ENCODE measurements around the gene PLCB1.

Gene PLCB1

GRCh38 chr20:8755340-8756118 lies 623.5 kb downstream of the PLCB1 start:
- no peaks in the 10 kb centered on the region for H3K9me3 ChIP-seq (ENCODE audit: severe bottlenecking)
- TF ChIP-seq CTCF (IDR thresholded peaks at IDR 0.05; ENCODE audit: low read depth, low read length) = no peak
- H3K36me3 ChIP-seq = no peaks in the 10 kb centered on the region
- DNase-seq = no peak
- H3K27ac ChIP-seq = no peak overlapping the region
- H3K4me3 ChIP-seq (ENCODE audit: low read depth, low read length) = no peak overlapping the region
- H3K27me3 ChIP-seq (ENCODE audit: insufficient read depth, low read depth, severe bottlenecking) = no peaks in the 10 kb centered on the region

GRCh38 chr20:8756410-8756809 lies 624.3 kb downstream of the PLCB1 start:
- no peak for DNase-seq
- no peak overlapping the region for H3K27ac ChIP-seq
- TF ChIP-seq CTCF (IDR thresholded peaks at IDR 0.05; ENCODE audit: low read depth, low read length) = no peak

GRCh38 chr20:8757146-8757545 lies 625.1 kb downstream of the PLCB1 start:
- no peak for DNase-seq
- Histone ChIP-seq H3K27ac (no peak overlapping the region), H3K36me3 (no peaks in the 10 kb centered on the region), H3K4me3 (ENCODE audit: low read depth, low read length) (no peak overlapping the region), H3K27me3 (ENCODE audit: insufficient read depth, low read depth, severe bottlenecking) (no peaks in the 10 kb centered on the region), H3K9me3 (ENCODE audit: severe bottlenecking) (no peaks in the 10 kb centered on the region)
- TF ChIP-seq CTCF (IDR thresholded peaks at IDR 0.05; ENCODE audit: low read depth, low read length) = no peak

More at GRCh38 chr20:8756410-8756809, 624.3 kb downstream of the PLCB1 start:
- no peaks in the 10 kb centered on the region for H3K27me3 ChIP-seq (ENCODE audit: insufficient read depth, low read depth, severe bottlenecking)
- H3K9me3 ChIP-seq (ENCODE audit: severe bottlenecking) = no peaks in the 10 kb centered on the region
- H3K36me3 ChIP-seq = no peaks in the 10 kb centered on the region
- no peak overlapping the region for H3K4me3 ChIP-seq (ENCODE audit: low read depth, low read length)

GRCh38 chr20:8764344-8764962 lies 632.4 kb downstream of the PLCB1 start:
- Histone ChIP-seq H3K27ac (no peak overlapping the region), H3K9me3 (ENCODE audit: severe bottlenecking) (no peaks in the 10 kb centered on the region), H3K27me3 (ENCODE audit: insufficient read depth, low read depth, severe bottlenecking) (no peaks in the 10 kb centered on the region), H3K36me3 (no peaks in the 10 kb centered on the region), H3K4me3 (ENCODE audit: low read depth, low read length) (no peak overlapping the region)
- no peak for DNase-seq
- no peak for TF ChIP-seq CTCF (IDR thresholded peaks at IDR 0.05; ENCODE audit: low read depth, low read length)

GRCh38 chr20:8766868-8767390 lies 634.9 kb downstream of the PLCB1 start:
- no peaks in the 10 kb centered on the region for H3K27me3 ChIP-seq (ENCODE audit: insufficient read depth, low read depth, severe bottlenecking)
- no peak for DNase-seq
- H3K9me3 ChIP-seq (ENCODE audit: severe bottlenecking) = no peaks in the 10 kb centered on the region
- H3K4me3 ChIP-seq (ENCODE audit: low read depth, low read length) = no peak overlapping the region
- no peak for TF ChIP-seq CTCF (IDR thresholded peaks at IDR 0.05; ENCODE audit: low read depth, low read length)
- no peak overlapping the region for H3K27ac ChIP-seq
- H3K36me3 ChIP-seq = no peaks in the 10 kb centered on the region
